HG03460 (cell line): ENCODE measurements around the gene GABBR2.
A peak's percentile ranks its signal among the peaks of the same experiment; 100 is the strongest.
"Not testable (repeated sequence)": the region's sequence is repeated elsewhere in the genome, so short reads cannot be mapped to it uniquely, and the experiment has no call there.

Source experiments
- ATAC-seq: cut with Tn5 transposase; IDR thresholded peaks from one replicate; pipeline ENCODE4 v1.9.1; 2021; ENCODE audit not compliant: unreplicated experiment

The GABBR2 gene

GRCh38 chr9:98597236-98597771 lies 111.4 kb downstream of the GABBR2 start:
- ATAC-seq = no peak

GRCh38 chr9:98596486-98596885 lies 112.2 kb downstream of the GABBR2 start:
- no peak for ATAC-seq

- no peak for ATAC-seq
Observed at GRCh38 chr9:98594546-98595160, 114.1 kb downstream of the GABBR2 start.

GRCh38 chr9:98593354-98594253 lies 115.1 kb downstream of the GABBR2 start:
- no peak for ATAC-seq

GRCh38 chr9:98591696-98592095 lies 117.0 kb downstream of the GABBR2 start:
- ATAC-seq = no peak

- ATAC-seq = no peak
Observed at GRCh38 chr9:98590101-98590500, 118.6 kb downstream of the GABBR2 start.

- ATAC-seq = no peak
Observed at GRCh38 chr9:98589102-98589501, 119.6 kb downstream of the GABBR2 start.

GRCh38 chr9:98584853-98585438 lies 123.8 kb downstream of the GABBR2 start:
- not testable (repeated sequence) for ATAC-seq

- peak; percentile 82 for ATAC-seq
Observed at GRCh38 chr9:98584059-98584458, 124.7 kb downstream of the GABBR2 start.

GRCh38 chr9:98583417-98583816 lies 125.3 kb downstream of the GABBR2 start:
- no peak for ATAC-seq

- ATAC-seq = no peak
Observed at GRCh38 chr9:98580956-98581355, 127.8 kb downstream of the GABBR2 start.

GRCh38 chr9:98579700-98580099 lies 129.0 kb downstream of the GABBR2 start:
- no peak for ATAC-seq

- no peak for ATAC-seq
Observed at GRCh38 chr9:98577446-98577845, 131.3 kb downstream of the GABBR2 start.

- no peak for ATAC-seq
Observed at GRCh38 chr9:98576859-98577258, 131.9 kb downstream of the GABBR2 start.

GRCh38 chr9:98576354-98576753 lies 132.4 kb downstream of the GABBR2 start:
- peak; percentile 5 for ATAC-seq

- ATAC-seq = peak; percentile 85
Observed at GRCh38 chr9:98575379-98576346, 133.1 kb downstream of the GABBR2 start.

GRCh38 chr9:98573749-98574278 lies 134.9 kb downstream of the GABBR2 start:
- no peak for ATAC-seq

- no peak for ATAC-seq
Observed at GRCh38 chr9:98572796-98573195, 135.9 kb downstream of the GABBR2 start.

GRCh38 chr9:98572054-98572627 lies 136.6 kb downstream of the GABBR2 start:
- no peak for ATAC-seq

- ATAC-seq = no peak
Observed at GRCh38 chr9:98571643-98572042, 137.1 kb downstream of the GABBR2 start.
